Measurements from ENCODE around the gene ATP6V1G3.

GRCh38 chr1:198480876-198481275, 59.6 kb downstream of the ATP6V1G3 start:
- no peak for TF ChIP-seq CTCF (IDR thresholded peaks at IDR 0.05; ENCODE audit: low read length)
- TF ChIP-seq EZH2 (IDR thresholded peaks at IDR 0.05; ENCODE audit: borderline replicate concordance, low read length), result no peak
